ENCODE measurements around the gene PAK5. TPM values are rescaled to one million over a fixed set of nuclear protein-coding genes. Genes with fewer than 3 reads are reported as not detected.

Gene PAK5
- total RNA-seq, 1 donor from 2014 or later: 0.10 TPM

DNA sequence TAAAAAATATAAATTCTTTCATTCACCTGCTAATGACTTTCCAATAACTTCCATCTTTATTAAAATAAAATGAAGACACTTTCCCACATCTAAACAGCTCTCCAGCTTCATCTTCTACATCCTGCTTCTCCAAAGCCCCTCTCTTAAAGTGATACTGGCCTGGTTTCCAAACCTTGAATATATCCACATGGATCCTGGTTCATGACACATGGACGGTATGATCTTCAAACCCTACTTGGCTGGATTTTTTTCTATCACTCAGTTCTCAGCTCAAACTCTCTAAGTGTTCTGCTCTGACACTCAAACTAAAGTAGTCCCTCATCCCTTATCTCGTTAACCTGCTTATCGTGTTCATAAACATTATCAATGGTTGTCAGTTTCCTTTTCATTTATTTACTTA lies 128.2 kb downstream of the PAK5 start:
- Mint-ChIP-seq H3K27me3 (ENCODE audit: unreplicated experiment) (no peaks in the 10 kb centered on the region), H3K27ac (ENCODE audit: unreplicated experiment) (no peak overlapping the region), H3K4me1 (ENCODE audit: unreplicated experiment) (peaks cover 10% of the 10 kb centered on the region), H3K9me3 (ENCODE audit: unreplicated experiment) (no peaks in the 10 kb centered on the region), H3K36me3 (ENCODE audit: low read depth, unreplicated experiment) (no peaks in the 10 kb centered on the region), H3K4me3 (ENCODE audit: unreplicated experiment) (no peak overlapping the region)
- DNase-seq (ENCODE audit: low spot score): no peak
- TF ChIP-seq, protein P1, sequence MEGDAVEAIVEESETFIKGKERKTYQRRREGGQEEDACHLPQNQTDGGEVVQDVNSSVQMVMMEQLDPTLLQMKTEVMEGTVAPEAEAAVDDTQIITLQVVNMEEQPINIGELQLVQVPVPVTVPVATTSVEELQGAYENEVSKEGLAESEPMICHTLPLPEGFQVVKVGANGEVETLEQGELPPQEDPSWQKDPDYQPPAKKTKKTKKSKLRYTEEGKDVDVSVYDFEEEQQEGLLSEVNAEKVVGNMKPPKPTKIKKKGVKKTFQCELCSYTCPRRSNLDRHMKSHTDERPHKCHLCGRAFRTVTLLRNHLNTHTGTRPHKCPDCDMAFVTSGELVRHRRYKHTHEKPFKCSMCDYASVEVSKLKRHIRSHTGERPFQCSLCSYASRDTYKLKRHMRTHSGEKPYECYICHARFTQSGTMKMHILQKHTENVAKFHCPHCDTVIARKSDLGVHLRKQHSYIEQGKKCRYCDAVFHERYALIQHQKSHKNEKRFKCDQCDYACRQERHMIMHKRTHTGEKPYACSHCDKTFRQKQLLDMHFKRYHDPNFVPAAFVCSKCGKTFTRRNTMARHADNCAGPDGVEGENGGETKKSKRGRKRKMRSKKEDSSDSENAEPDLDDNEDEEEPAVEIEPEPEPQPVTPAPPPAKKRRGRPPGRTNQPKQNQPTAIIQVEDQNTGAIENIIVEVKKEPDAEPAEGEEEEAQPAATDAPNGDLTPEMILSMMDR (IDR thresholded peaks at IDR 0.05; ENCODE audit: unreplicated experiment): no peak

DNA sequence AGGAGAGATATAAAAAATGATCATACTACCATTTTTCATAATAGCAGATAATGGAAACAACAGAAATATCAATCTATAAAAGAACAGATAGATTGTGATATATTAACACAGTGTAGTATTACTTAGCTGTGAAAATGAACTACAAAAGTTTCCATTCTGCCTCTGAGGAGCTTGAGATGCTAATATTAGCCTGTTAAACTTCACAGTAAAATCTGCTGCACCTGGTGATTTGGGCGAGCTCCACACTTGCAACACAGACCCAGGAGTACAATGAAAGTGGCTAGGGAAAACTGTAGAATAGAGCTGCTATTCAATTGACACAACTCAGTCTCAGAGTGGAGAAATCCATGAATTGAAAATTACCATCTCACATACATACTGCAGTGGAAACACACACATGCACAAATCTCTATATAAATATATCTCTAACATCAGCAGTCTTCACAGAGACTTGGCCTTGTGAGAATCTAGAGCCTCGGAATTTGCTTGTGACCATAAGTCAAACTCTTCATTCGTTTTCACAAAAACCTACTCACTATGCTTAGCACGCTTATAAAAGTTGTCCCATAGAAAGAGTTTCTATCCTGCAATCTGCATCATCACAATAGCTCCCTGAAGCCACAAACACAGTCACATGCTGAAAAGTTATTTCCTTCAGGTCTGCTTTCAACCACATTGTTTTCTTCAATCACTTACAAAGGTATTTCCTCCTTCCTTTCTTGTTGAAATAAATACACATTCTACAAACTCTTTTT lies 133.0 kb downstream of the PAK5 start:
- DNase-seq (ENCODE audit: low spot score): no peak
- H3K4me3 Mint-ChIP-seq (ENCODE audit: unreplicated experiment): no peak overlapping the region
- peaks cover 10% of the 10 kb centered on the region for H3K4me1 Mint-ChIP-seq (ENCODE audit: unreplicated experiment)
- TF ChIP-seq, protein P1 (IDR thresholded peaks at IDR 0.05; ENCODE audit: unreplicated experiment): no peak
- H3K27me3 Mint-ChIP-seq (ENCODE audit: unreplicated experiment): no peaks in the 10 kb centered on the region
- no peak overlapping the region for H3K27ac Mint-ChIP-seq (ENCODE audit: unreplicated experiment)
- no peaks in the 10 kb centered on the region for H3K9me3 Mint-ChIP-seq (ENCODE audit: unreplicated experiment)
- H3K36me3 Mint-ChIP-seq (ENCODE audit: low read depth, unreplicated experiment): no peaks in the 10 kb centered on the region

DNA sequence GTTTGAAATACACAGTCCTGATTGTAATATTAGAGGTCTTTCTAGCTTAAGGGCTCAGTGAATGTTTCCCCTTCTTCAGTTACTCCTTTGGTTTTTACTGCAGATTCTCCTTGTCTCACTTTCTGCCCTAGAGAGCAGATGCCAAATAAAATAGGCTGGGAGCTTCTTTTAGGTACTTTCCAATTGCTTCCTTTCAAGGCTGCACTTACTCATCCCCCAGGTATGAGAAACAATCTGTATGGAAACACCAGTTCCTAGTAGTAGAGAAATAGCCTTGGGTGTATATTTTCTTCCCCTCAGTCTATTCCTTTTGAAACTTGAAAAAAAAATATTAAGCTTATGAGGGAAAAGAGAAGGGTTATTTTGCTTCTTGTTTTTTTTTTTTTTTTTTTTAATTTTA lies 139.7 kb downstream of the PAK5 start:
- Mint-ChIP-seq H3K4me1 (ENCODE audit: unreplicated experiment) (peaks cover 2% of the 10 kb centered on the region), H3K9me3 (ENCODE audit: unreplicated experiment) (no peaks in the 10 kb centered on the region), H3K27ac (ENCODE audit: unreplicated experiment) (no peak overlapping the region), H3K27me3 (ENCODE audit: unreplicated experiment) (no peaks in the 10 kb centered on the region), H3K4me3 (ENCODE audit: unreplicated experiment) (no peak overlapping the region), H3K36me3 (ENCODE audit: low read depth, unreplicated experiment) (no peaks in the 10 kb centered on the region)
- TF ChIP-seq, protein P1 (IDR thresholded peaks at IDR 0.05; ENCODE audit: unreplicated experiment): no peak
- no peak for DNase-seq (ENCODE audit: low spot score)

DNA sequence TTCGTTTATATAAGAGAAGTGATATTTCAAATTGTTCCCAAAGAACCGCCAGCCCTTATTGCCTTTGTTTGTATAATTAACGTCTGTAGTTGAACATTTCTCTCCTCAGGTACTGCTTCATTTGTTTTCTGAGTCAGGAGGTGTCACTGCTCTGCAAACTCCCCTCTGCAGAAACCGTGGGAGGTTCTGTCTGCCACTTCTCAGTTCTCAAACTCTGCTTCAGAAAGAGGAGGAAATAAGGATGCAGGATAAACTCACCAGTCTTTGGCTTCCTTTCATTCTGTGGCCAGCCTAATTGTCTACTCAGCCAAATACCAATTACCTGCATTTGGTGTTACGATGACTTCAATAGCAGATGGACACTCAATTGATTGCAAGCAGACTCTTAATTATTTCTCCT lies 149.8 kb downstream of the PAK5 start:
- H3K4me3 Mint-ChIP-seq (ENCODE audit: unreplicated experiment): no peak overlapping the region
- H3K9me3 Mint-ChIP-seq (ENCODE audit: unreplicated experiment): no peaks in the 10 kb centered on the region
- H3K36me3 Mint-ChIP-seq (ENCODE audit: low read depth, unreplicated experiment): no peaks in the 10 kb centered on the region
- peaks cover 29% of the 10 kb centered on the region for H3K4me1 Mint-ChIP-seq (ENCODE audit: unreplicated experiment)
- H3K27ac Mint-ChIP-seq (ENCODE audit: unreplicated experiment): no peak overlapping the region
- H3K27me3 Mint-ChIP-seq (ENCODE audit: unreplicated experiment): no peaks in the 10 kb centered on the region
- TF ChIP-seq, protein P1 (IDR thresholded peaks at IDR 0.05; ENCODE audit: unreplicated experiment): no peak
- no peak for DNase-seq (ENCODE audit: low spot score)

DNA sequence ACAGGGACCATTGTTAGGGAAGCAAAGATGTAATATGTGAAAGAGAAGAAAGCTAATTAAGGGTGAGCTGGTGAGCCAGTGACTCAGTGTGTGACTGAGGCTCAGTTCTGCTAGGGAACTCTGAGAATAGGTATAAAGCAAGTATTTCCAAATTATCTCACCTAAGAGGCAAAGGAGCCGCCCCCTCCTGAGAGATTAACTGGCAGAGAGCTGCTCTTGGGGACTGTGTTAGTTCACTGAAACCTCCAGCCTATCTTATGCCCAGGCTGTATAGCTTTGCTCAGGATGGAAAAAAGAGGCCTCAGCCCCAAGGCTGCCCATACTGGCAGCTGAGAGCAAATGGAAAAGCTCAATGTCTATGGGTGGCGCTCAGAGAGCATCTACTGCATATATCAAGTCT lies 152.0 kb downstream of the PAK5 start:
- Mint-ChIP-seq H3K27ac (ENCODE audit: unreplicated experiment) (no peak overlapping the region), H3K4me3 (ENCODE audit: unreplicated experiment) (no peak overlapping the region)

More for the DNA sequence above, 152.0 kb downstream of the PAK5 start:
- TF ChIP-seq, protein P1 (IDR thresholded peaks at IDR 0.05; ENCODE audit: unreplicated experiment): no peak
- Mint-ChIP-seq H3K4me1 (ENCODE audit: unreplicated experiment) (peaks cover 29% of the 10 kb centered on the region), H3K9me3 (ENCODE audit: unreplicated experiment) (no peaks in the 10 kb centered on the region), H3K36me3 (ENCODE audit: low read depth, unreplicated experiment) (no peaks in the 10 kb centered on the region), H3K27me3 (ENCODE audit: unreplicated experiment) (no peaks in the 10 kb centered on the region)
- DNase-seq (ENCODE audit: low spot score): no peak
